Neural progenitor cell (in vitro differentiated cells): ENCODE data around the gene GFRA4. TPM values are rescaled to one million over a fixed set of nuclear protein-coding genes. Genes with fewer than 3 reads are reported as not detected.
A peak's percentile ranks its signal among the peaks of the same experiment; 100 is the strongest.

Experiments
- DNase-seq: peaks from one replicate; pipeline ENCODE4 v3.0.0-alpha.2; 2016; ENCODE audit warnings: low spot score
- H2AFZ ChIP-seq: fragments of 200-600 bp; sonication (generic); replicated peaks from 2 replicates; pipeline ENCODE4 v1.6.1; 2016; ENCODE audit warnings: antibody characterized with exemption
- H3F3A ChIP-seq: fragments of 200-600 bp; sonication (generic); 2 replicates; pipeline ENCODE4 v1.6.1; 2016; ENCODE audit warnings: antibody characterized with exemption, low read depth
- H3K27ac ChIP-seq: fragments of 200-600 bp; sonication (generic); 2 replicates; pipeline ENCODE4 v1.5.1; 2016; ENCODE audit warnings: mild to moderate bottlenecking
- H3K27me3 ChIP-seq: fragments of 200-600 bp; sonication (generic); 2 replicates; pipeline ENCODE4 v1.6.1; 2016; ENCODE audit warnings: mild to moderate bottlenecking, moderate library complexity
- H3K36me3 ChIP-seq: fragments of 200-600 bp; sonication (generic); 2 replicates; pipeline ENCODE4 v1.5.1; 2016
- H3K4me1 ChIP-seq: fragments of 200-600 bp; sonication (generic); 2 replicates; pipeline ENCODE4 v1.6.1; 2016; ENCODE audit warnings: mixed run types
- H3K4me2 ChIP-seq: fragments of 200-600 bp; sonication (generic); 2 replicates; pipeline ENCODE4 v1.6.1; 2016
- H3K4me3 ChIP-seq: fragments of 200-600 bp; sonication (generic); 2 replicates; pipeline ENCODE4 v1.5.1; 2016
- H3K79me2 ChIP-seq: fragments of 200-600 bp; sonication (generic); 2 replicates; pipeline ENCODE4 v1.6.1; 2016; ENCODE audit warnings: low read depth
- H3K9ac ChIP-seq: fragments of 200-600 bp; sonication (generic); 2 replicates; pipeline ENCODE4 v1.6.1; 2016
- H3K9me3 ChIP-seq: fragments of 200-600 bp; sonication (generic); 2 replicates; pipeline ENCODE4 v1.5.1; 2016; ENCODE audit warnings: low read depth
- H4K20me1 ChIP-seq: fragments of 200-600 bp; sonication (generic); 2 replicates; pipeline ENCODE4 v1.6.1; 2016; ENCODE audit warnings: low read depth
- H3K27ac Mint-ChIP-seq: 3 replicates; pipeline ENCODE4 v1.8.0; 2021; ENCODE audit warnings: mixed read lengths
- H3K27me3 Mint-ChIP-seq: 2 replicates; pipeline ENCODE4 v1.8.0; 2022; ENCODE audit warnings: low read depth, mild to moderate bottlenecking, inconsistent platforms, moderate library complexity, mixed read lengths; ENCODE audit not compliant: insufficient read depth
- H3K36me3 Mint-ChIP-seq: 3 replicates; pipeline ENCODE4 v1.8.0; 2021; ENCODE audit warnings: mixed read lengths
- H3K4me1 Mint-ChIP-seq: 3 replicates; pipeline ENCODE4 v1.8.0; 2021; ENCODE audit warnings: mixed read lengths
- H3K4me3 Mint-ChIP-seq: 3 replicates; pipeline ENCODE4 v1.8.0; 2021; ENCODE audit warnings: mild to moderate bottlenecking, moderate library complexity, mixed read lengths
- H3K9me3 Mint-ChIP-seq: 3 replicates; pipeline ENCODE4 v1.8.0; 2020; ENCODE audit warnings: mixed read lengths
- EZH2 ChIP-seq: fragments of 200-600 bp; sonication (generic); IDR thresholded peaks from 2 replicates; pipeline ENCODE4 v1.6.1; 2017; ENCODE audit warnings: antibody characterized with exemption, mild to moderate bottlenecking, moderate library complexity
- EZH2phosphoT487 ChIP-seq: fragments of 200-600 bp; sonication (generic); IDR thresholded peaks from 2 replicates; pipeline ENCODE4 v1.6.1; 2017; ENCODE audit warnings: antibody characterized with exemption
- total RNA-seq: library from RNA; depleted of rRNA; stranded (reverse); fragments of >200 nt; gene quantifications from 2 replicates; pipeline ENCODE4 v1.2.3, GENCODE V29; 2015; ENCODE audit warnings: low replicate concordance
- TF ChIP-seq, protein P1 (sequence below): fragments of 200-600 bp; sonication (generic); IDR thresholded peaks from 2 replicates; pipeline ENCODE4 v1.5.1; 2017; ENCODE audit warnings: antibody characterized with exemption, mild to moderate bottlenecking

GFRA4 gene
- total RNA-seq, 1 donor from 2014 or later: not detected

DNA sequence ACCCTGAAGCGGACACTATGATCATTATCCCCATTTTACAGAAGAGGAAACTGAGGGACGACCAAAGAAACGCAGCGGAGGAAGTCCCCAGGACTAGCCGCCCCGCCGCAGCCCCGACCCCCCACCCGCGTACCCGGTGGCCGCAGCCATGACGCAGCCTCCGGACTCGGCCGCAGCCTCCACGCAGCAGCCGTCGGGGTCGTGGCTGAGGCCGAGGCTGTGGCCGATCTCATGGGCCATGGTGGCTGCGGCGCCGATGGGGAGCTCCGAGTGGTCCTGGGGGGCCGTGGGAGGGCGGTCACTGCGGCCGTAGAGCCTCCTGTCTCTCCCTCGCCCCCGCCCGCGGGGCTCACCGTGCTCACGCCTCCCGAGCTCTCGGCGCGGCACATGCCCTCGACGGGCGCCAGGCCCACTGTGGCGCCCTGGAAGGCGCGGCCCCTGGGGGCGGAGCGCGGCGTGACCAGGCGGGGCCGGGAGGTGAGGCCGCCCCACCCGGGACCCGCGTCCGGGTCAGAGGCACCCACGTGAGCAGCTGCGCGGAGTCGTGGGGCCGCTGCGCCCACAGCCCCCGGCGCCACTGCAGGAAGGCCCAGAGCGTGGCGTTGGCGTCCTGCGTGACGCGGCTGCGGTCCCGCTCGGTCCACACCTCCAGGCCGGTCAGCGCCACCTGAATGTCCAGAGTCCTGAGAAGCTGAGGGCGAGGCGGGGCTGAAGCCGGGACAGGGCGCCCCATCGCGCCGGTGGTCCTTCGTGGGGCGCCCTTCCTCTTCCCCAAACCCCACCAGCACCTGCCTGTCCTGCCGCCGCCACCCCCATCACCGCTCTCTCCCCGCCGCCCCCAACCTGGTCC lies 10.2 kb upstream of the GFRA4 start:
- peaks cover 33% of the 10 kb centered on the region for H3K27me3 ChIP-seq
- no peaks in the 10 kb centered on the region for H4K20me1 ChIP-seq
- Mint-ChIP-seq H3K4me1 (peaks cover 15% of the 10 kb centered on the region), H3K36me3 (no peaks in the 10 kb centered on the region), H3K4me3 (no peak overlapping the region), H3K27ac (no peak overlapping the region), H3K27me3 (peaks cover 18% of the 10 kb centered on the region), H3K9me3 (no peaks in the 10 kb centered on the region)
- no peak overlapping the region for H3K9ac ChIP-seq
- TF ChIP-seq EZH2phosphoT487: no peak
- TF ChIP-seq, protein P1, sequence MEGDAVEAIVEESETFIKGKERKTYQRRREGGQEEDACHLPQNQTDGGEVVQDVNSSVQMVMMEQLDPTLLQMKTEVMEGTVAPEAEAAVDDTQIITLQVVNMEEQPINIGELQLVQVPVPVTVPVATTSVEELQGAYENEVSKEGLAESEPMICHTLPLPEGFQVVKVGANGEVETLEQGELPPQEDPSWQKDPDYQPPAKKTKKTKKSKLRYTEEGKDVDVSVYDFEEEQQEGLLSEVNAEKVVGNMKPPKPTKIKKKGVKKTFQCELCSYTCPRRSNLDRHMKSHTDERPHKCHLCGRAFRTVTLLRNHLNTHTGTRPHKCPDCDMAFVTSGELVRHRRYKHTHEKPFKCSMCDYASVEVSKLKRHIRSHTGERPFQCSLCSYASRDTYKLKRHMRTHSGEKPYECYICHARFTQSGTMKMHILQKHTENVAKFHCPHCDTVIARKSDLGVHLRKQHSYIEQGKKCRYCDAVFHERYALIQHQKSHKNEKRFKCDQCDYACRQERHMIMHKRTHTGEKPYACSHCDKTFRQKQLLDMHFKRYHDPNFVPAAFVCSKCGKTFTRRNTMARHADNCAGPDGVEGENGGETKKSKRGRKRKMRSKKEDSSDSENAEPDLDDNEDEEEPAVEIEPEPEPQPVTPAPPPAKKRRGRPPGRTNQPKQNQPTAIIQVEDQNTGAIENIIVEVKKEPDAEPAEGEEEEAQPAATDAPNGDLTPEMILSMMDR: no peak
- TF ChIP-seq EZH2: no peak
- no peak overlapping the region for H2AFZ ChIP-seq
- H3K79me2 ChIP-seq: no peaks in the 10 kb centered on the region
- H3K9me3 ChIP-seq: no peaks in the 10 kb centered on the region
- no peaks in the 10 kb centered on the region for H3F3A ChIP-seq
- DNase-seq: no peak
- no peaks in the 10 kb centered on the region for H3K4me1 ChIP-seq
- no peak overlapping the region for H3K27ac ChIP-seq
- no peak overlapping the region for H3K4me3 ChIP-seq
- H3K4me2 ChIP-seq: no peak overlapping the region
- no peaks in the 10 kb centered on the region for H3K36me3 ChIP-seq

DNA sequence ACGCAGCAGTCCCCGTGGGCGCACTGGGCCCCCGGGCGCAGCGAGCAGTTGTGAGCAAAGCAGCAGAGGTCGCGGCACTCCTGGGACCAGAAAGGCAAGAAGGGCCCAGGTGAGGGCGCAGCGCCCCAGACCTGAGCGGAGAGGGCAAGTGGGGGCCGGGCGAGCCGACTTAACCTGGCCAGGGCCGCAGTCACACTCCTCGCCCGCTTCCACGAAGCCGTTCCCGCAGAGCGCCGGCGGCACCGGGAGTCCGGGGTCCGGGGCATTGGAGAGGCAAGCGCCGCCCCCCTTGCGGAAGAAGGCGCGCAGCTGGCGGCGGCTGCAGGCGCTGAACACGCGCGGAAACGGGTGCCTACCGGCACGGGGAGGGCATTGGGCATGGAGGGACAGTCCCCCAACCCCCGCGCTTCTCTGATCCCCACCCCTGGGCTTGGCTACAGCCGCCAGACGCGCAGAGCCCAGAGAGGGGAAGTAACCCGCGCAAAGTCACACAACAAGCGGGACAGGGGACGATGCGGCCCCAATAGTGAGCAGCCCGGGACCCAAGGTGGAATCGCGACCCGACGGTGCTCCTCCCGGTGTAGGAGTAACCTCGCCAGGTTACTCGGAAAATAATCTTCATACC lies 9.5 kb upstream of the GFRA4 start:
- Histone ChIP-seq H3K27me3 (peaks cover 33% of the 10 kb centered on the region), H2AFZ (peak overlapping the region; percentile 24), H3K27ac (no peak overlapping the region), H3K36me3 (no peaks in the 10 kb centered on the region), H3F3A (no peaks in the 10 kb centered on the region), H4K20me1 (no peaks in the 10 kb centered on the region), H3K4me3 (peak overlapping the region; percentile 41), H3K4me2 (peak overlapping the region; percentile 75), H3K79me2 (no peaks in the 10 kb centered on the region), H3K9me3 (no peaks in the 10 kb centered on the region), H3K9ac (no peak overlapping the region), H3K4me1 (no peaks in the 10 kb centered on the region)
- peaks cover 16% of the 10 kb centered on the region for H3K27me3 Mint-ChIP-seq
- H3K4me3 Mint-ChIP-seq: no peak overlapping the region
- H3K9me3 Mint-ChIP-seq: no peaks in the 10 kb centered on the region
- no peaks in the 10 kb centered on the region for H3K36me3 Mint-ChIP-seq
- peak; percentile 47 for DNase-seq
- H3K27ac Mint-ChIP-seq: no peak overlapping the region
- H3K4me1 Mint-ChIP-seq: peaks cover 11% of the 10 kb centered on the region
- TF ChIP-seq EZH2: peak; percentile 72
- TF ChIP-seq EZH2phosphoT487: peak; percentile 59
- TF ChIP-seq, protein P1: no peak

DNA sequence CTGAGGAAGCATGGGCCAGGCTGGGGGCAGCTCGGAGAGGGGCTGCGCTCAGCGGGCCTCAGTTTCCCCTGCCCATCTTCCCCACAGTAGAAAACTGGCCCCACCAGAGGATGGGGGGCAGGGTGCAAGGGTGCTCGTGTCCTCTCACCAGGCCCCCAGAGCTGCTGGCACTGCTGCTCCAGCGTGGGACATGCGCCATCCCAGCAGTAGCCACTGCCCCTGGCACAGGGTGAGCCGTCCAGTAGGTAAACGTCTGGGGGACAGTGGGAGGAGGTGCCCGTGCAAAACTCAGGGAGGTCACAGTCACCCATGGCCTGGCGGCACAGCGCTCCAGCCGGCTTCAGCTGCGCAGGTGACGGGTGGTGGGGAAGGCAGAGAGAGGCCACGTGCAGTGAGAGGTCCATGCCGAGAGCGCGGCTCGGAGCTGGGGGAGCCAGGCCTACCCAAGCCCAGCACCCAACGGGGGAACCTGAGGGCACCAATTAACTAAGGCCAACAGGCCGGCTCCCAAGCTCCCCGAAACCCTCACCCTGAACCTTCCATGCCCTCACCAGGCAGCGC lies 8.9 kb upstream of the GFRA4 start:
- Histone ChIP-seq H3K4me1 (no peaks in the 10 kb centered on the region), H4K20me1 (no peaks in the 10 kb centered on the region), H3K9me3 (no peaks in the 10 kb centered on the region), H2AFZ (peak overlapping the region; percentile 24), H3K9ac (no peak overlapping the region), H3K4me3 (peak overlapping the region; percentile 41), H3K36me3 (no peaks in the 10 kb centered on the region), H3K79me2 (no peaks in the 10 kb centered on the region), H3K4me2 (peak overlapping the region; percentile 75), H3K27me3 (peaks cover 33% of the 10 kb centered on the region), H3K27ac (no peak overlapping the region), H3F3A (no peaks in the 10 kb centered on the region)
- Mint-ChIP-seq H3K27ac (no peak overlapping the region), H3K4me3 (no peak overlapping the region), H3K9me3 (no peaks in the 10 kb centered on the region), H3K36me3 (no peaks in the 10 kb centered on the region), H3K27me3 (peaks cover 15% of the 10 kb centered on the region), H3K4me1 (peaks cover 13% of the 10 kb centered on the region)
- TF ChIP-seq EZH2 (no peak), EZH2phosphoT487 (no peak)
- TF ChIP-seq, protein P1: no peak
- no peak for DNase-seq
